Lower leg skin (tissue), 4 donors: ENCODE data around the gene TSG101. TPM values are rescaled to one million over a fixed set of nuclear protein-coding genes. Genes with fewer than 3 reads are reported as not detected.

Experiments used
- DNase-seq, 2 donors: peaks; one replicate each; pipeline ENCODE4 v3.0.0-alpha.2; 2019; ENCODE audit warnings: low spot score in 2 of 2
- H3K4me3 ChIP-seq: fragments of 200-600 bp; sonication (generic); 2 replicates; pipeline ENCODE4 v1.5.1; 2017; ENCODE audit warnings: mild to moderate bottlenecking, low read depth; ENCODE audit not compliant: poor library complexity, severe bottlenecking
- POLR2A ChIP-seq, 2 donors: fragments of 450-650 bp; IDR thresholded peaks; one replicate each; pipeline ENCODE4 v1.6.1; 2016 to 2017; ENCODE audit warnings: antibody characterized with exemption in 2 of 2, mild to moderate bottlenecking in 1 of 2, moderate library complexity in 1 of 2
- WGBS, 2 donors: methylation state at CpG; one replicate each; pipeline ENCODE4 v1.1.5; 2018; 5-methylcytosine and 5-hydroxymethylcytosine counted together
- intact Hi-C: fragments of 100-400 bp; cut with DNase I; formaldehyde crosslinking; loops from one replicate; pipeline ENCODE4 v1.15.0; 2023; ENCODE audit warnings: low total_unique reads
- total RNA-seq, 4 donors: library from RNA; depleted of rRNA; stranded (reverse); fragments of >200 nt; gene quantifications; one replicate each; pipeline ENCODE4 v1.1.0, GENCODE V29; 2016
- TF ChIP-seq, protein P1 (sequence below), 3 donors: fragments of 450-650 bp; IDR thresholded peaks; one replicate each; pipeline ENCODE4 v1.5.1; 2016; ENCODE audit warnings: antibody characterized with exemption in 3 of 3, mild to moderate bottlenecking in 3 of 3, moderate library complexity in 2 of 3

Gene TSG101
- total RNA-seq, 4 donors from 2014 or later = 76.9 to 103 (median 85.8) TPM

DNA sequence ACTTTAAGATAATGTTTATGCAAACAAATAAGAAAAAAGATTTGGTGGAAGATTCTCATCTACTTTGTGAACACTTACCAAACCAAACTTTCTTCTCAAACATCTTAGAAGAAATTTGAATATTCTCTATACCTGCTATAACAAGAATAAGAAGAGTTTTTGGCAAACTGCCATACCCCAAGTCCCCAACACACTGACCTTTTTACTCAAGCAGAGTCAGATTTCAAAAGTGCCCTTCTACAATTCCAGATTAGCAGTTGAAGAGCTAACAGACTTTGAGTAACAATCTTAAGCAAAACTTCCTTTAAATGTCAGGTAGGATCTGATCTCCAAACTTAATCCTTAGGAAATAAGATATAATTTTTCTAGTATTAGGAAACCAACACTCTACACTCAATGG is 33.9 kb downstream of the TSG101 start:
- DNase-seq = no peak
- no peak overlapping the region for H3K4me3 ChIP-seq
- TF ChIP-seq, protein P1, sequence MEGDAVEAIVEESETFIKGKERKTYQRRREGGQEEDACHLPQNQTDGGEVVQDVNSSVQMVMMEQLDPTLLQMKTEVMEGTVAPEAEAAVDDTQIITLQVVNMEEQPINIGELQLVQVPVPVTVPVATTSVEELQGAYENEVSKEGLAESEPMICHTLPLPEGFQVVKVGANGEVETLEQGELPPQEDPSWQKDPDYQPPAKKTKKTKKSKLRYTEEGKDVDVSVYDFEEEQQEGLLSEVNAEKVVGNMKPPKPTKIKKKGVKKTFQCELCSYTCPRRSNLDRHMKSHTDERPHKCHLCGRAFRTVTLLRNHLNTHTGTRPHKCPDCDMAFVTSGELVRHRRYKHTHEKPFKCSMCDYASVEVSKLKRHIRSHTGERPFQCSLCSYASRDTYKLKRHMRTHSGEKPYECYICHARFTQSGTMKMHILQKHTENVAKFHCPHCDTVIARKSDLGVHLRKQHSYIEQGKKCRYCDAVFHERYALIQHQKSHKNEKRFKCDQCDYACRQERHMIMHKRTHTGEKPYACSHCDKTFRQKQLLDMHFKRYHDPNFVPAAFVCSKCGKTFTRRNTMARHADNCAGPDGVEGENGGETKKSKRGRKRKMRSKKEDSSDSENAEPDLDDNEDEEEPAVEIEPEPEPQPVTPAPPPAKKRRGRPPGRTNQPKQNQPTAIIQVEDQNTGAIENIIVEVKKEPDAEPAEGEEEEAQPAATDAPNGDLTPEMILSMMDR (IDR thresholded peaks at IDR 0.05) = no peak
- no peak for TF ChIP-seq POLR2A (IDR thresholded peaks at IDR 0.05)
- intact Hi-C loops = no loop called here

DNA sequence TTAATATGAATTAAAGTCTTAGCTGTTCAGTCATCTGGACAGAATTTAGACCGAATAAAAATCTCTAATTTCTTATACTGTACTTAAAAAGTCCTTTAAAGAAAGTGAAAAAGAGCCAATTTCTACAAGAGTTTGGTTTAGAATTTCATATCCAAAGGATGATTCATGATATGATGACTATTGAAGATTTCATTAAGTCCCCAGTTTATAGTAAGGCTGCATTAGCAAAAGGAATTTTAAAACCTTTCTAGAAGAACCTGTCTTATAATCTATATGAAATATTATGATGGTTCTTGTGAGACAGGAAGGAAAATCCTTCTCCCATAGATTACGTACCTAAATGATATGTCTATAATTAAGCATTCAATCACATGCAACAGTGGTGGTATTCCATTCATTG is 34.8 kb downstream of the TSG101 start:
- no peak overlapping the region for H3K4me3 ChIP-seq
- intact Hi-C loops = no loop called here
- 95 to 98% methylated on average over 2 of the region's 2 CpGs for WGBS, 2 donors
- no peak for DNase-seq
- TF ChIP-seq POLR2A (IDR thresholded peaks at IDR 0.05) = no peak
- TF ChIP-seq, protein P1 (IDR thresholded peaks at IDR 0.05) = no peak

DNA sequence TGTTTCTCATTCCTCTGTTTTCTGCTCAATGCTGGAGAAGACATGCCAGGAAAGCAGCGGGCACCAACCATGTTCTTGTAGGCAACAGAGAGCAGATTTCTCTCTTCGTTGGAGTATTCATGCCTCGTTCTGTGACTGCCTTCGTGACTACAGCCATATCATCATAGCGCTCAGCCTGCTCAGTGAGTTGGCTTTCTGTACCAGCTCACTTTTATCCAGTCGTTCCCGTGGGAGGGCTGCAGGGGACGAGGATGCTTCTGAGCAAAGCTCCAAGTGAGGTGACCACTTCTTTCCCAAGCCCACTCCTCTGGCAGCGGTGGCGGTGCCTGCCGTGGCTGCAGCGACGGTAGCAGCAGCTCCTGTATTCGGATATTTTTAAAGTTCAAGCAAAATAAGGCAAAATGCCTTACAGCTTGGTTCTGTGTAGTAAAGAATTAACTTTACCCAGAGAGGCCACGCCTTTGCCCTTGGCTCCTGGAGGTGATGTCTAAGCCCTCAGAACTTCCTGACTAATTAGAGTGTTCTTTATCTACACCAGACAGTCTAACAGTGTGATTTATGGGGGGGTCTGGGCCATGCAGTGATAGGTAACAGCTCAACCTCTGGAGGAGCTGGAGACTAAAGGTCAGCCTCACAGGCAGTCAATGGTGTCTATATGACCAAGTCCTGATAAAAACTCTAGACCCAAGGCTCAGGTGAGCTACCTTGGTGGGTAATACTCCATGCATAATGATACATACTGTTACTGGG is 35.8 kb downstream of the TSG101 start:
- 84% methylated on average over 15 of the region's 15 CpGs for WGBS, 2 donors
- TF ChIP-seq POLR2A (IDR thresholded peaks at IDR 0.05) = no peak
- TF ChIP-seq, protein P1 (IDR thresholded peaks at IDR 0.05) = no peak
- intact Hi-C loops = no loop called here
- H3K4me3 ChIP-seq = no peak overlapping the region
- no peak for DNase-seq

DNA sequence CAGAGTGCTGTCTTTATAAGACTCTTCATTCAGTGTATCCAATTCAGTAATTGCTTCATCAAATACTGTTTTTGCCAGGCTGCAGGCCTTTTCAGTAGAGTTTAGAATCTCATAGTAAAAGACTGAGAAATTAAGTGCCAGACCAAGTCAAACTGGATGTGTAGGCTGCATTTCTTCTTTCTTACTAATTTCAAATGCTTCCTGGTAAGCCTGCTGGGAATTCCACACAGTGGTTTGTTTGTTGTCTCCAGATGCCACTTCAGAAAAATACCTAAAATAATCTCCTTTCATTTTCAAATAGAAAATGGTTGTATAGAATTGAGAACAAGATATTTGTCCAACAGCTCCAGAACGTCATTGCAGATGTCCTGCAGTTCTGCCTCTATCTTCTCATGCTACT is 36.4 kb downstream of the TSG101 start:
- WGBS, 2 donors = 68 to 80% methylated on average over 1 of the region's 1 CpG
- H3K4me3 ChIP-seq = no peak overlapping the region
- no peak for DNase-seq
- intact Hi-C loops = no loop called here
- no peak for TF ChIP-seq POLR2A (IDR thresholded peaks at IDR 0.05)
- TF ChIP-seq, protein P1 (IDR thresholded peaks at IDR 0.05) = no peak

DNA sequence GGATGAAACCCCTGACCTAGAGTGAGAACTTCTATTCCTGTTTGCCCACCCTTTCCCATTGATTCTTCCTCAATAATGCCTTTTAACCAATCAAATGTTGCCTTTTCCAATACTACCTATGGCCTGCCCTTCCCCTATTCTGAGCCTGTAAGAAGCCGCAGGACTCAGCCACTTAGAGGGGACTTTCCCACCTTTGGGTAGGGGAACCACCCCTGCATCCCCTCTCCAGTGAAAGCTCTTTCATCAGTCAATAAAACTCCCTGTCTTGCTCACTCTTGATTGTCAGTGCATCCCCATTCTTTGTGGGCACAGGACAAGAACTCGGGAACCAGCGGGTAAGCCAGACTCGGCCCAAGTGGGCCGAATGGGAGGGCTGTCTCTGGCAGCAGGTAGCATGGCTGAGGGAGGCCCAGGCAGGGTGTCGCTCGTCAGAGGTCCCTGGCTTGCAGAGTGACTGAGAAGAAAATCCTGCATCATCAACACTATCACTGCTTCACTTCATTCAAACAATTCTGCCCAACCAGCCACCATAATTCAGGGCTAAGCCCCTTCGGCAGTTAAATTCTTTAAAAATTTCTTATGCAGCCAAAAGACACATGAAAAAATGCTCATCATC is 40.7 kb downstream of the TSG101 start:
- WGBS, 2 donors = 95 to 96% methylated on average over 8 of the region's 8 CpGs
- no peak overlapping the region for H3K4me3 ChIP-seq
- no peak for DNase-seq
- TF ChIP-seq POLR2A (IDR thresholded peaks at IDR 0.05) = no peak
- TF ChIP-seq, protein P1 (IDR thresholded peaks at IDR 0.05) = no peak
- intact Hi-C loops = no loop called here
